HepG2 (cell line): ENCODE measurements around the gene LYPD4. TPM values are rescaled to one million over a fixed set of nuclear protein-coding genes. Genes with fewer than 3 reads are reported as not detected.

Source experiments
- BRD4 ChIP-seq: sonication (generic); formaldehyde crosslinking; IDR thresholded peaks from 2 replicates; pipeline ENCODE4 v1.4.0; 2020; ENCODE audit warnings: missing genetic modification reagents
- CTCF ChIP-seq: sonication (generic); formaldehyde crosslinking; IDR thresholded peaks from 2 replicates; pipeline ENCODE4 v1.5.0; 2020; ENCODE audit warnings: mild to moderate bottlenecking, missing genetic modification reagents, moderate library complexity
- E2F2 ChIP-seq: sonication (generic); formaldehyde crosslinking; IDR thresholded peaks from 2 replicates; pipeline ENCODE4 v1.4.0; 2020; ENCODE audit warnings: missing genetic modification reagents, borderline replicate concordance
- ELF4 ChIP-seq: sonication (generic); formaldehyde crosslinking; IDR thresholded peaks from 2 replicates; pipeline ENCODE4 v1.5.0; 2020; ENCODE audit warnings: missing genetic modification reagents, mild to moderate bottlenecking, moderate library complexity, borderline replicate concordance
- GLMP ChIP-seq: sonication (generic); formaldehyde crosslinking; IDR thresholded peaks from 2 replicates; pipeline ENCODE4 v1.9.0; 2021; ENCODE audit warnings: missing genetic modification reagents, mild to moderate bottlenecking, borderline replicate concordance
- HDAC1 ChIP-seq: sonication (generic); formaldehyde crosslinking; IDR thresholded peaks from 2 replicates; pipeline ENCODE4 v1.5.1; 2020; ENCODE audit warnings: mild to moderate bottlenecking, missing genetic modification reagents
- MAFF ChIP-seq: IDR thresholded peaks from 2 replicates; pipeline ENCODE4 v1.6.1; 2011; ENCODE audit warnings: low read depth, low read length, improper control_type of control experiment
- MXD3 ChIP-seq: IDR thresholded peaks from 2 replicates; pipeline ENCODE4 v1.6.1; 2016; ENCODE audit warnings: mild to moderate bottlenecking, missing biosample characterization, missing genetic modification reagents
- RFXAP ChIP-seq: sonication (generic); formaldehyde crosslinking; IDR thresholded peaks from 2 replicates; pipeline ENCODE4 v1.4.0; 2020; ENCODE audit warnings: missing genetic modification reagents, borderline replicate concordance
- SIX1 ChIP-seq: sonication (generic); formaldehyde crosslinking; IDR thresholded peaks from 2 replicates; pipeline ENCODE4 v1.4.0; 2020; ENCODE audit warnings: missing genetic modification reagents, borderline replicate concordance
- STAG1 ChIP-seq: sonication (generic); formaldehyde crosslinking; IDR thresholded peaks from 2 replicates; pipeline ENCODE4 v1.4.0; 2020; ENCODE audit warnings: missing genetic modification reagents
- ZBTB49 ChIP-seq: sonication (generic); formaldehyde crosslinking; IDR thresholded peaks from 2 replicates; pipeline ENCODE4 v1.4.0; 2020; ENCODE audit warnings: missing genetic modification reagents, borderline replicate concordance
- ZGPAT ChIP-seq: IDR thresholded peaks from 2 replicates; pipeline ENCODE4 v1.6.1; 2016; ENCODE audit warnings: mild to moderate bottlenecking
- ZNF264 ChIP-seq: sonication (generic); formaldehyde crosslinking; IDR thresholded peaks from 2 replicates; pipeline ENCODE4 v1.4.0; 2020; ENCODE audit warnings: missing genetic modification reagents
- ZNF383 ChIP-seq: sonication (generic); formaldehyde crosslinking; IDR thresholded peaks from 2 replicates; pipeline ENCODE4 v1.4.0; 2020; ENCODE audit warnings: missing genetic modification reagents, mild to moderate bottlenecking, borderline replicate concordance
- ZNF430 ChIP-seq: sonication (generic); formaldehyde crosslinking; IDR thresholded peaks from 2 replicates; pipeline ENCODE4 v1.9.0; 2021; ENCODE audit warnings: mild to moderate bottlenecking, missing genetic modification reagents
- ZNF614 ChIP-seq: IDR thresholded peaks from 2 replicates; pipeline ENCODE4 v1.6.1; 2018; ENCODE audit warnings: missing biosample characterization, missing genetic modification reagents, inconsistent platforms, borderline replicate concordance
- ZNF703 ChIP-seq: sonication (generic); formaldehyde crosslinking; IDR thresholded peaks from 2 replicates; pipeline ENCODE4 v1.5.1; 2020; ENCODE audit warnings: missing genetic modification reagents, mild to moderate bottlenecking, moderate library complexity, borderline replicate concordance
- ZNF772 ChIP-seq: sonication (generic); formaldehyde crosslinking; IDR thresholded peaks from 2 replicates; pipeline ENCODE4 v1.5.0; 2020; ENCODE audit warnings: mild to moderate bottlenecking, missing genetic modification reagents
- ZNF777 ChIP-seq: sonication (generic); formaldehyde crosslinking; IDR thresholded peaks from 2 replicates; pipeline ENCODE4 v1.4.0; 2020; ENCODE audit warnings: missing genetic modification reagents
- ZSCAN30 ChIP-seq: sonication (generic); formaldehyde crosslinking; IDR thresholded peaks from 2 replicates; pipeline ENCODE4 v1.5.0; 2020; ENCODE audit warnings: mild to moderate bottlenecking, missing genetic modification reagents
- polyA plus RNA-seq, 8 experiments: library from polyadenylated mRNA; depleted of rRNA in 3 of 8; stranded (reverse) in 7 of 8; unstranded in 1 of 8; fragments of >200 nt; fragmentation: Illumina TruSeq in 4 of 8; extraction: Trizol in 4 of 8; gene quantifications; 2 replicates each; pipeline versions ENCODE4 v1.2.1 to v1.2.3, GENCODE V29; 2011 to 2016; ENCODE audit warnings: low read depth in 4 of 8, missing spikeins in 1 of 8, mixed read lengths in 1 of 8; ENCODE audit not compliant: insufficient read depth in 1 of 8
- total RNA-seq, 5 experiments: library from RNA; depleted of rRNA; stranded (reverse); fragments of >200 nt; fragmentation: Illumina TruSeq; extraction: Trizol; gene quantifications; 2 replicates each; pipeline ENCODE4 v1.2.3, GENCODE V29; 2016; ENCODE audit warnings: low read depth in 1 of 5

The LYPD4 gene
- total and polyA plus RNA-seq, 2 of the 13 experiments (the other 11 are each of a cell fraction or from before 2014, with no cell fraction given): not detected

- TF ChIP-seq ZBTB49 (CRISPR knock-in tag) (no peak), ZSCAN30 (no peak), CTCF (CRISPR knock-in tag) (peak; percentile 90), ZNF264 (CRISPR knock-in tag) (0 out of 2 replicates have a peak, but pooled peaks have one; percentile 38), SIX1 (CRISPR knock-in tag) (no peak; the same call in 1 of the 2 replicates), ZNF703 (CRISPR knock-in tag) (no peak), ZGPAT (CRISPR knock-in tag) (peak; percentile 77; the same call in 1 of the 2 replicates), MXD3 (CRISPR knock-in tag) (no peak), HDAC1 (CRISPR knock-in tag) (peak; percentile 78), STAG1 (CRISPR knock-in tag) (peak; percentile 57), BRD4 (CRISPR knock-in tag) (no peak), ELF4 (CRISPR knock-in tag) (no peak), RFXAP (CRISPR knock-in tag) (peak; percentile 61; the same call in 1 of the 2 replicates), GLMP (CRISPR knock-in tag) (no peak), ZNF383 (0 out of 2 replicates have a peak, but pooled peaks have one; percentile 42), E2F2 (no peak), ZNF777 (CRISPR knock-in tag) (no peak), ZNF614 (CRISPR knock-in tag) (peak; percentile 72), ZNF772 (CRISPR knock-in tag) (0 out of 2 replicates have a peak, but pooled peaks have one; percentile 65), ZNF430 (peak; percentile 78; the same call in 1 of the 2 replicates), MAFF (no peak)
These were observed 43.4 kb upstream of the LYPD4 start (continued) for GRCh38 chr19:41887711-41888382.
